K562 (cell line): Measurements from ENCODE around the gene CCDC9. TPM values are rescaled to one million over a fixed set of nuclear protein-coding genes. Genes with fewer than 3 reads are reported as not detected.
A peak's percentile ranks its signal among the peaks of the same experiment; 100 is the strongest.

Source experiments
- C11orf30 ChIP-seq: fragments of 450-650 bp; IDR thresholded peaks from 2 replicates; pipeline ENCODE4 v1.6.1; 2016; ENCODE audit warnings: low read depth, mild to moderate bottlenecking
- CREB1 ChIP-seq, 2 experiments: sonication (generic) in 1 of 2; formaldehyde crosslinking in 1 of 2; IDR thresholded peaks; 2 replicates each; pipeline versions ENCODE4 v1.6.1 to v1.8.0; 2012 to 2022; ENCODE audit warnings: inconsistent platforms in 1 of 2, mild to moderate bottlenecking in 1 of 2, missing genetic modification reagents in 1 of 2, moderate library complexity in 1 of 2
- EZH2 ChIP-seq: IDR thresholded peaks from 2 replicates; pipeline ENCODE4 v1.6.1; 2012; ENCODE audit warnings: low read depth, mild to moderate bottlenecking, inconsistent platforms, low read length, borderline replicate concordance
- GTF2E2 ChIP-seq: fragments of 200-800 bp; sonication (Bioruptor generic); IDR thresholded peaks from 2 replicates; pipeline ENCODE4 v1.6.1; 2016; ENCODE audit warnings: missing genetic modification characterization, missing compliant biosample characterization
- JUNB ChIP-seq: fragments of 450-650 bp; formaldehyde crosslinking; conservative IDR thresholded peaks from 2 replicates; pipeline ENCODE4 v1.4.0; 2020; ENCODE audit warnings: mild to moderate bottlenecking
- KDM1A ChIP-seq, 2 experiments: fragments of 450-650 bp; IDR thresholded peaks; 2 replicates each; pipeline ENCODE4 v1.6.1; 2016; ENCODE audit warnings: mild to moderate bottlenecking in 2 of 2
- KLF1 ChIP-seq: fragments of 450-650 bp; IDR thresholded peaks from 2 replicates; pipeline ENCODE4 v1.6.1; 2016; ENCODE audit warnings: missing genetic modification characterization, missing compliant biosample characterization
- MYNN ChIP-seq, 2 experiments: sonication (generic); formaldehyde crosslinking in 1 of 2; IDR thresholded peaks; 2 replicates each; pipeline versions ENCODE4 v1.5.0 to v1.6.1; 2016 to 2020; ENCODE audit warnings: antibody characterized with exemption in 1 of 2, missing genetic modification reagents in 1 of 2
- NBN ChIP-seq: fragments of 450-650 bp; IDR thresholded peaks from 2 replicates; pipeline ENCODE4 v1.6.1; 2016; ENCODE audit warnings: low read depth, mild to moderate bottlenecking
- NFIC ChIP-seq: fragments of 450-650 bp; IDR thresholded peaks from 2 replicates; pipeline ENCODE4 v1.6.1; 2017; ENCODE audit warnings: mild to moderate bottlenecking, inconsistent platforms
- POLR2A ChIP-seq: fragments of 450-650 bp; conservative IDR thresholded peaks from 2 replicates; pipeline ENCODE4 v1.6.1; 2016
- RCOR1 ChIP-seq, 2 experiments: IDR thresholded peaks; 2 replicates each; pipeline ENCODE4 v1.6.1; 2012; ENCODE audit warnings: low read depth in 2 of 2, low read length in 2 of 2, borderline replicate concordance in 1 of 2, improper control_type of control experiment in 1 of 2
- SFPQ ChIP-seq: fragments of 200-400 bp; formaldehyde crosslinking; IDR thresholded peaks from 2 replicates; pipeline ENCODE4 v1.6.1; 2017; ENCODE audit warnings: mild to moderate bottlenecking, low read depth, low read length, moderate library complexity
- TAF15 ChIP-seq: fragments of 200-400 bp; formaldehyde crosslinking; IDR thresholded peaks from 2 replicates; pipeline ENCODE4 v1.6.1; 2017; ENCODE audit warnings: mild to moderate bottlenecking, low read depth, low read length, moderate library complexity
- TRIM24 ChIP-seq, 2 experiments: fragments of 450-650 bp; IDR thresholded peaks; 2 replicates each; pipeline ENCODE4 v1.6.1; 2016
- YY1 ChIP-seq, 3 experiments: IDR thresholded peaks; 2 replicates each; pipeline ENCODE4 v1.6.1; 2011; ENCODE audit warnings: low read length in 2 of 3, mild to moderate bottlenecking in 2 of 3, moderate library complexity in 2 of 3, borderline replicate concordance in 1 of 3, control low read depth in 1 of 3, low read depth in 1 of 3; ENCODE audit not compliant: insufficient read depth in 3 of 3, insufficient replicate concordance in 2 of 3, control insufficient read depth in 1 of 3, insufficient read length in 1 of 3; ENCODE audit errors: extremely low read depth in 1 of 3
- ZFP91 ChIP-seq: sonication (generic); formaldehyde crosslinking; IDR thresholded peaks from 2 replicates; pipeline ENCODE4 v1.8.0; 2022; ENCODE audit warnings: mild to moderate bottlenecking, missing genetic modification reagents
- ZNF24 ChIP-seq: fragments of 450-650 bp; IDR thresholded peaks from 2 replicates; pipeline ENCODE4 v1.6.1; 2016
- ZNF444 ChIP-seq: fragments of 250-450 bp; sonication (Bioruptor Pico); IDR thresholded peaks from 2 replicates; pipeline ENCODE4 v1.4.0; 2020; ENCODE audit warnings: mild to moderate bottlenecking, moderate library complexity
- polyA plus RNA-seq, 8 experiments: library from polyadenylated mRNA; depleted of rRNA in 4 of 8; stranded (reverse) in 5 of 8; unstranded in 3 of 8; fragments of >200 nt; fragmentation: Nextera tagmentation in 2 of 8; fragmentation: Illumina TruSeq in 1 of 8; extraction: Ambion mirVana in 2 of 8; extraction: Trizol in 1 of 8; gene quantifications; 2 replicates each; pipeline versions ENCODE4 v1.2.1 to v1.2.3, GENCODE V29; 2011 to 2014; ENCODE audit warnings: inconsistent platforms in 1 of 8, missing spikeins in 1 of 8
- total RNA-seq, 7 experiments: library from RNA; depleted of rRNA in 6 of 7; stranded (reverse); fragments of >200 nt in 6 of 7; fragmentation: Illumina TruSeq in 2 of 7; extraction: Trizol in 2 of 7; gene quantifications; 2 replicates each; pipeline versions ENCODE4 v1.2.1 to v1.2.3, GENCODE V29; 2011 to 2021; ENCODE audit warnings: low replicate concordance in 1 of 7
- TF ChIP-seq, protein P1 (sequence below): fragments of 200-800 bp; sonication (Bioruptor generic); IDR thresholded peaks from 2 replicates; pipeline ENCODE4 v1.6.1; 2017; ENCODE audit warnings: missing genetic modification characterization, missing compliant biosample characterization
- TF ChIP-seq, protein P2 (sequence below): fragments of 450-650 bp; IDR thresholded peaks from 2 replicates; pipeline ENCODE4 v1.6.1; 2016

Gene CCDC9
- total and polyA plus RNA-seq, 9 of the 15 experiments (the other 6 are each of a cell fraction or from before 2014, with no cell fraction given) = 0.23 to 38.6 (median 8.4) TPM

DNA sequence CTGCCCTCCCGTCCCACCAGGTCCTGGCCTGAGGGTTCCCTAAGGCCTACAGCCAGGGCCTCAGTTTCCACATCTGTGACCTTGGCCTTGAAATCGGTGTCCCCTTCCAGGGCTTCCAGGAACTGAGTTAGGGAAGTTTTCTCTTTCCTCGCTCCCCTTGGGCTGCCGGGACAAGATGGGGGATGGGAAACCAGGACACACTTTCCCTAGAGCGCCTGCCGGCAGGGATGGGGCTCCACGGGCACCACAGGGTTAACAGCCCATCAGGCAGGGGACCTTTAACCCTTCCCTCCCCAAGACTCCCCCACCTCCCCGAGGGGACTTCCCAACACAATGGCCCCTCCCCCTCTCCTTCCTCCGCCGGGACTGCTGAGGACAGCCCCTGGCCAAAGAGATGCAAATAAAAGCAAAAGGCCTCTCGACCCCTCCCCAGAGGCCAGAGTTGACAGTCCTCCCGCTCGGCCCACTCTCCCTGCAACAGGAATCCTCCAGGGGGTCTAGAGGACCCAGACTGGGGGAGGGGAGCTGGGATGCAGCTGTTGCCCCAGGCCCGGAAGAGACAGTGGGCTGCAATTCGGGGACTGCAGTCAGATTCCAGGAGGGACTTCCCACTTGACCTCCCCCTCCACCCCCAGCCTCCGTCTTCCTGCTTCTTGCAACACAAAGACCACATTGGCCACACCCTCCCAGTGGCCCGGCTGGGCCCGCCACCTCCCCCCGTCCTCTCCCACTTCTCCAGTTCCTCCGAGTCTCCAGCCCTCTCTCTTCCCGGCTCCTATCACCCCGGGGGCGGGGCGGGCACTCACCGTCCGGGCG, 28.8 kb upstream of the CCDC9 start (continued):
- TF ChIP-seq KDM1A (IDR thresholded peaks at IDR 0.05) (peak; percentile 84 to 95), NBN (peak; percentile 91), TRIM24 (IDR thresholded peaks at IDR 0.05) (peak; percentile 14 to 42; a peak in 2 of 4 replicates), MYNN (IDR thresholded peaks at IDR 0.05) (peak; percentile 48), MYNN (CRISPR knock-in tag; IDR thresholded peaks at IDR 0.05) (no peak), POLR2A (peak; percentile 3; the same call in 1 of the 2 replicates), C11orf30 (no peak), SFPQ (no peak), TAF15 (no peak; the same call in 1 of the 2 replicates), JUNB (CRISPR knock-in tag) (no peak), ZNF444 (0 out of 2 replicates have a peak, but pooled peaks have one; percentile 43), CREB1 (IDR thresholded peaks at IDR 0.05) (no peak), CREB1 (CRISPR knock-in tag; IDR thresholded peaks at IDR 0.05) (no peak), GTF2E2 (tag) (peak; percentile 24; the same call in 1 of the 2 replicates), RCOR1 (IDR thresholded peaks at IDR 0.05; ENCODE audit: borderline replicate concordance in 1 of 2, low read depth in 2 of 2, low read length in 2 of 2) (peak; percentile 40 to 94; a peak in 3 of 4 replicates), EZH2 (no peak), ZNF24 (0 out of 2 replicates have a peak, but pooled peaks have one; percentile 41), NFIC (no peak; the same call in 1 of the 2 replicates), ZFP91 (CRISPR knock-in tag) (no peak), KLF1 (tag) (peak; percentile 65; the same call in 1 of the 2 replicates), YY1 (IDR thresholded peaks at IDR 0.05; ENCODE audit: borderline replicate concordance in 1 of 3, control insufficient read depth in 1 of 3, extremely low read depth in 1 of 3, insufficient read depth in 3 of 3, insufficient read length in 1 of 3, insufficient replicate concordance in 2 of 3, low read depth in 1 of 3, low read length in 2 of 3) (peak in 1 of 3 experiments; percentile 7)
- TF ChIP-seq, protein P1, sequence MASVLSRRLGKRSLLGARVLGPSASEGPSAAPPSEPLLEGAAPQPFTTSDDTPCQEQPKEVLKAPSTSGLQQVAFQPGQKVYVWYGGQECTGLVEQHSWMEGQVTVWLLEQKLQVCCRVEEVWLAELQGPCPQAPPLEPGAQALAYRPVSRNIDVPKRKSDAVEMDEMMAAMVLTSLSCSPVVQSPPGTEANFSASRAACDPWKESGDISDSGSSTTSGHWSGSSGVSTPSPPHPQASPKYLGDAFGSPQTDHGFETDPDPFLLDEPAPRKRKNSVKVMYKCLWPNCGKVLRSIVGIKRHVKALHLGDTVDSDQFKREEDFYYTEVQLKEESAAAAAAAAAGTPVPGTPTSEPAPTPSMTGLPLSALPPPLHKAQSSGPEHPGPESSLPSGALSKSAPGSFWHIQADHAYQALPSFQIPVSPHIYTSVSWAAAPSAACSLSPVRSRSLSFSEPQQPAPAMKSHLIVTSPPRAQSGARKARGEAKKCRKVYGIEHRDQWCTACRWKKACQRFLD (CRISPR knock-in tag) = peak; percentile 82
- TF ChIP-seq, protein P2, sequence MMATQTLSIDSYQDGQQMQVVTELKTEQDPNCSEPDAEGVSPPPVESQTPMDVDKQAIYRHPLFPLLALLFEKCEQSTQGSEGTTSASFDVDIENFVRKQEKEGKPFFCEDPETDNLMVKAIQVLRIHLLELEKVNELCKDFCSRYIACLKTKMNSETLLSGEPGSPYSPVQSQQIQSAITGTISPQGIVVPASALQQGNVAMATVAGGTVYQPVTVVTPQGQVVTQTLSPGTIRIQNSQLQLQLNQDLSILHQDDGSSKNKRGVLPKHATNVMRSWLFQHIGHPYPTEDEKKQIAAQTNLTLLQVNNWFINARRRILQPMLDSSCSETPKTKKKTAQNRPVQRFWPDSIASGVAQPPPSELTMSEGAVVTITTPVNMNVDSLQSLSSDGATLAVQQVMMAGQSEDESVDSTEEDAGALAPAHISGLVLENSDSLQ = no peak; the same call in 1 of the 2 replicates
